HepG2 (cell line): ENCODE measurements around the gene UEVLD. TPM values are rescaled to one million over a fixed set of nuclear protein-coding genes. Genes with fewer than 3 reads are reported as not detected.

Experiments used
- DMAP1 ChIP-seq: IDR thresholded peaks from 2 replicates; pipeline ENCODE4 v1.6.1; 2016
- ERF ChIP-seq: IDR thresholded peaks from 2 replicates; pipeline ENCODE4 v1.6.1; 2018; ENCODE audit warnings: missing biosample characterization, missing genetic modification reagents
- GATA4 ChIP-seq: sonication (generic); IDR thresholded peaks from 2 replicates; pipeline ENCODE4 v1.6.1; 2016; ENCODE audit warnings: antibody characterized with exemption, low read depth, borderline replicate concordance
- HMGA1 ChIP-seq: sonication (generic); formaldehyde crosslinking; conservative IDR thresholded peaks from 2 replicates; pipeline ENCODE4 v1.4.0; 2020; ENCODE audit warnings: missing genetic modification reagents
- KDM3A ChIP-seq: IDR thresholded peaks from 2 replicates; pipeline ENCODE4 v1.6.1; 2018; ENCODE audit warnings: low read depth, missing compliant biosample characterization
- MTERF4 ChIP-seq: sonication (generic); formaldehyde crosslinking; IDR thresholded peaks from 2 replicates; pipeline ENCODE4 v1.8.0; 2023; ENCODE audit warnings: mild to moderate bottlenecking, missing genetic modification reagents
- MXD4 ChIP-seq: IDR thresholded peaks from 2 replicates; pipeline ENCODE4 v1.6.1; 2016; ENCODE audit warnings: mild to moderate bottlenecking, missing biosample characterization, missing genetic modification reagents
- NKX3-1 ChIP-seq: sonication (generic); formaldehyde crosslinking; IDR thresholded peaks from 2 replicates; pipeline ENCODE4 v1.5.0; 2020; ENCODE audit warnings: missing genetic modification reagents
- NPAS2 ChIP-seq: sonication (generic); formaldehyde crosslinking; IDR thresholded peaks from 2 replicates; pipeline ENCODE4 v1.8.0; 2022; ENCODE audit warnings: mild to moderate bottlenecking, missing genetic modification reagents, borderline replicate concordance
- PAXIP1 ChIP-seq: sonication (generic); formaldehyde crosslinking; conservative IDR thresholded peaks from 2 replicates; pipeline ENCODE4 v1.4.0; 2020; ENCODE audit warnings: mild to moderate bottlenecking, missing genetic modification reagents, moderate library complexity
- PLRG1 ChIP-seq: fragments of 450-650 bp; conservative IDR thresholded peaks from 2 replicates; pipeline ENCODE4 v1.6.1; 2016
- SKI ChIP-seq: fragments of 450-650 bp; IDR thresholded peaks from one replicate; pipeline ENCODE4 v1.6.1; 2018; ENCODE audit warnings: mild to moderate bottlenecking; ENCODE audit not compliant: partially characterized antibody
- SNAPC5 ChIP-seq: sonication (generic); formaldehyde crosslinking; IDR thresholded peaks from 2 replicates; pipeline ENCODE4 v1.8.1; 2023; ENCODE audit warnings: mild to moderate bottlenecking, missing genetic modification reagents, borderline replicate concordance
- ZFP62 ChIP-seq: sonication (generic); formaldehyde crosslinking; IDR thresholded peaks from 2 replicates; pipeline ENCODE4 v1.4.0; 2020; ENCODE audit warnings: missing genetic modification reagents
- ZNF124 ChIP-seq: sonication (generic); formaldehyde crosslinking; IDR thresholded peaks from 2 replicates; pipeline ENCODE4 v1.4.0; 2020; ENCODE audit warnings: missing genetic modification reagents
- ZNF282 ChIP-seq: fragments of 450-650 bp; IDR thresholded peaks from 2 replicates; pipeline ENCODE4 v1.6.1; 2018; ENCODE audit not compliant: partially characterized antibody
- ZNF432 ChIP-seq: sonication (generic); formaldehyde crosslinking; IDR thresholded peaks from 2 replicates; pipeline ENCODE4 v1.5.0; 2020; ENCODE audit warnings: missing genetic modification reagents, mild to moderate bottlenecking, borderline replicate concordance
- ZNF503 ChIP-seq: sonication (generic); formaldehyde crosslinking; IDR thresholded peaks from 2 replicates; pipeline ENCODE4 v1.4.0; 2020; ENCODE audit warnings: missing genetic modification reagents
- ZNF510 ChIP-seq: sonication (generic); formaldehyde crosslinking; IDR thresholded peaks from 2 replicates; pipeline ENCODE4 v1.4.0; 2020; ENCODE audit warnings: low read depth, mild to moderate bottlenecking, missing genetic modification reagents
- ZNF772 ChIP-seq: sonication (generic); formaldehyde crosslinking; IDR thresholded peaks from 2 replicates; pipeline ENCODE4 v1.5.0; 2020; ENCODE audit warnings: mild to moderate bottlenecking, missing genetic modification reagents
- polyA plus RNA-seq, 8 experiments: library from polyadenylated mRNA; depleted of rRNA in 3 of 8; stranded (reverse) in 7 of 8; unstranded in 1 of 8; fragments of >200 nt; fragmentation: Illumina TruSeq in 4 of 8; extraction: Trizol in 4 of 8; gene quantifications; 2 replicates each; pipeline versions ENCODE4 v1.2.1 to v1.2.3, GENCODE V29; 2011 to 2016; ENCODE audit warnings: low read depth in 4 of 8, missing spikeins in 1 of 8, mixed read lengths in 1 of 8; ENCODE audit not compliant: insufficient read depth in 1 of 8
- total RNA-seq, 5 experiments: library from RNA; depleted of rRNA; stranded (reverse); fragments of >200 nt; fragmentation: Illumina TruSeq; extraction: Trizol; gene quantifications; 2 replicates each; pipeline ENCODE4 v1.2.3, GENCODE V29; 2016; ENCODE audit warnings: low read depth in 1 of 5
- TF ChIP-seq, protein P1 (sequence below): sonication (generic); formaldehyde crosslinking; IDR thresholded peaks from 2 replicates; pipeline ENCODE4 v1.5.0; 2020; ENCODE audit warnings: mild to moderate bottlenecking, low read depth, missing genetic modification reagents, borderline replicate concordance
- TF ChIP-seq, protein P2 (sequence below): sonication (generic); formaldehyde crosslinking; IDR thresholded peaks from 2 replicates; pipeline ENCODE4 v1.8.1; 2023; ENCODE audit warnings: mild to moderate bottlenecking, missing genetic modification reagents

The UEVLD gene
- total and polyA plus RNA-seq, 2 of the 13 experiments (the other 11 are each of a cell fraction or from before 2014, with no cell fraction given), result 5.7 to 13.7 TPM

GRCh38 chr11:18588297-18589252 is at the start of gene UEVLD (continued):
- TF ChIP-seq ZNF503, result peak; percentile 78
- no peak for TF ChIP-seq SNAPC5 (CRISPR knock-in tag)
- TF ChIP-seq ZNF432 (CRISPR knock-in tag), result no peak
- TF ChIP-seq MTERF4 (CRISPR knock-in tag), result no peak
- TF ChIP-seq MXD4 (CRISPR knock-in tag), result no peak; the same call in 1 of the 2 replicates
- peak; percentile 75; the same call in 1 of the 2 replicates for TF ChIP-seq GATA4
- peak; percentile 54 for TF ChIP-seq PAXIP1 (CRISPR knock-in tag)
- TF ChIP-seq ZNF282, result no peak
- TF ChIP-seq NKX3-1 (CRISPR knock-in tag), result peak; percentile 76
- TF ChIP-seq, protein P1, sequence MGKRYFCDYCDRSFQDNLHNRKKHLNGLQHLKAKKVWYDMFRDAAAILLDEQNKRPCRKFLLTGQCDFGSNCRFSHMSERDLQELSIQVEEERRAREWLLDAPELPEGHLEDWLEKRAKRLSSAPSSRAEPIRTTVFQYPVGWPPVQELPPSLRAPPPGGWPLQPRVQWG, result no peak
- TF ChIP-seq, protein P2, sequence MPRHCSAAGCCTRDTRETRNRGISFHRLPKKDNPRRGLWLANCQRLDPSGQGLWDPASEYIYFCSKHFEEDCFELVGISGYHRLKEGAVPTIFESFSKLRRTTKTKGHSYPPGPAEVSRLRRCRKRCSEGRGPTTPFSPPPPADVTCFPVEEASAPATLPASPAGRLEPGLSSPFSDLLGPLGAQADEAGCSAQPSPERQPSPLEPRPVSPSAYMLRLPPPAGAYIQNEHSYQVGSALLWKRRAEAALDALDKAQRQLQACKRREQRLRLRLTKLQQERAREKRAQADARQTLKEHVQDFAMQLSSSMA, result peak; percentile 98
- no peak for TF ChIP-seq NPAS2
- TF ChIP-seq ZNF772 (CRISPR knock-in tag), result peak; percentile 81
- peak; percentile 46; the same call in 1 of the 2 replicates for TF ChIP-seq ZNF510
- TF ChIP-seq DMAP1 (CRISPR knock-in tag), result peak; percentile 64; the same call in 1 of the 2 replicates
- peak; percentile 80; the same call in 1 of the 2 replicates for TF ChIP-seq KDM3A (CRISPR knock-in tag)
- TF ChIP-seq ERF, result peak; percentile 40; the same call in 1 of the 2 replicates
- no peak for TF ChIP-seq HMGA1 (CRISPR knock-in tag)
- TF ChIP-seq ZFP62 (CRISPR knock-in tag), result no peak
- no peak; the same call in 1 of the 2 replicates for TF ChIP-seq ZNF124 (CRISPR knock-in tag)
- no peak for TF ChIP-seq PLRG1
- no peak for TF ChIP-seq SKI
